GM21737 (cell line): ENCODE results near the gene MED12.

Source experiments
- ATAC-seq: cut with Tn5 transposase; IDR thresholded peaks from one replicate; pipeline ENCODE4 v1.9.1; 2021; ENCODE audit warnings: mild to moderate bottlenecking, moderate library complexity; ENCODE audit not compliant: unreplicated experiment

The MED12 gene

GRCh38 chrX:71184803-71185495 is 66.6 kb downstream of the MED12 start:
- no peak for ATAC-seq

- no peak for ATAC-seq
Observed at GRCh38 chrX:71191248-71191647, 72.9 kb downstream of the MED12 start.
